Subcutaneous abdominal adipose tissue (tissue), 5 donors: ENCODE data around the gene ADRB2.
"Not testable (repeated sequence)": the region's sequence is repeated elsewhere in the genome, so short reads cannot be mapped to it uniquely, and the experiment has no call there.

Experiments used
- H3K27ac ChIP-seq: one replicate; pipeline ENCODE4 v1.7.0; 2013; ENCODE audit warnings: low read depth, mild to moderate bottlenecking, inconsistent platforms, low read length, moderate library complexity
- H3K27me3 ChIP-seq, 5 donors: one replicate each; pipeline ENCODE4 v1.7.0; 2013; ENCODE audit warnings: low read length in 5 of 5, inconsistent platforms in 1 of 5; ENCODE audit not compliant: control insufficient read depth in 5 of 5, insufficient read depth in 4 of 5
- H3K36me3 ChIP-seq, 5 donors: one replicate each; pipeline ENCODE4 v1.7.0; 2013; ENCODE audit warnings: low read length in 5 of 5; ENCODE audit not compliant: control insufficient read depth in 5 of 5, insufficient read depth in 5 of 5
- H3K4me1 ChIP-seq, 5 donors: one replicate each; pipeline ENCODE4 v1.7.0; 2013; ENCODE audit warnings: low read length in 5 of 5, mild to moderate bottlenecking in 3 of 5, moderate library complexity in 1 of 5; ENCODE audit not compliant: control insufficient read depth in 5 of 5, insufficient read depth in 5 of 5
- H3K4me3 ChIP-seq, 5 donors: one replicate each; pipeline ENCODE4 v1.7.0; 2013; ENCODE audit warnings: low read length in 5 of 5, low read depth in 1 of 5
- H3K9ac ChIP-seq, 5 donors: one replicate each; pipeline ENCODE4 v1.7.0; 2013; ENCODE audit warnings: low read length in 5 of 5, mild to moderate bottlenecking in 4 of 5, moderate library complexity in 3 of 5
- H3K9me3 ChIP-seq, 5 donors: one replicate each; pipeline ENCODE4 v1.7.0; 2013; ENCODE audit warnings: low read length in 5 of 5; ENCODE audit not compliant: control insufficient read depth in 5 of 5
- donor health status: healthy.
- donor health status: healthy.
- donor health status: healthy.
- donor health status: healthy.
- donor health status: healthy.

ADRB2 gene

GRCh38 chr5:148791696-148792095, 34.7 kb upstream of the ADRB2 start:
- Histone ChIP-seq H3K4me1 (peaks cover 0 to 14% (median 0%) of the 10 kb centered on the region in 5 donors), H3K9me3 (no peaks in the 10 kb centered on the region), H3K9ac (no peak overlapping the region), H3K4me3 (no peak overlapping the region), H3K36me3 (no peaks in the 10 kb centered on the region), H3K27me3 (no peaks in the 10 kb centered on the region), H3K27ac (no peak overlapping the region)

- Histone ChIP-seq H3K4me1 (peaks cover 0 to 14% (median 0%) of the 10 kb centered on the region in 5 donors), H3K9me3 (no peaks in the 10 kb centered on the region), H3K27me3 (no peaks in the 10 kb centered on the region), H3K9ac (no peak overlapping the region), H3K4me3 (no peak overlapping the region), H3K27ac (no peak overlapping the region), H3K36me3 (no peaks in the 10 kb centered on the region)
Measured at GRCh38 chr5:148792744-148793143, 33.7 kb upstream of the ADRB2 start.

GRCh38 chr5:148793261-148793660, 33.1 kb upstream of the ADRB2 start:
- no peak overlapping the region for H3K9ac ChIP-seq
- no peaks in the 10 kb centered on the region for H3K36me3 ChIP-seq
- no peak overlapping the region for H3K27ac ChIP-seq
- peaks cover 0 to 14% (median 0%) of the 10 kb centered on the region in 5 donors for H3K4me1 ChIP-seq
- H3K9me3 ChIP-seq: no peaks in the 10 kb centered on the region
- no peak overlapping the region for H3K4me3 ChIP-seq
- H3K27me3 ChIP-seq: no peaks in the 10 kb centered on the region

- no peaks in the 10 kb centered on the region for H3K27me3 ChIP-seq
- H3K27ac ChIP-seq: no peak overlapping the region
- H3K9ac ChIP-seq: no peak overlapping the region
- no peaks in the 10 kb centered on the region for H3K36me3 ChIP-seq
- H3K9me3 ChIP-seq: no peaks in the 10 kb centered on the region
- no peak overlapping the region for H3K4me3 ChIP-seq
- H3K4me1 ChIP-seq: peaks cover 0 to 14% (median 0%) of the 10 kb centered on the region in 5 donors
Measured at GRCh38 chr5:148794275-148794674, 32.1 kb upstream of the ADRB2 start.

GRCh38 chr5:148794729-148795561, 31.5 kb upstream of the ADRB2 start:
- no peaks in the 10 kb centered on the region for H3K9me3 ChIP-seq
- no peak overlapping the region for H3K27ac ChIP-seq
- H3K27me3 ChIP-seq: no peaks in the 10 kb centered on the region
- no peak overlapping the region for H3K9ac ChIP-seq
- H3K4me3 ChIP-seq: no peak overlapping the region
- H3K4me1 ChIP-seq: peaks cover 0 to 14% (median 0%) of the 10 kb centered on the region in 5 donors
- H3K36me3 ChIP-seq: no peaks in the 10 kb centered on the region

GRCh38 chr5:148796936-148797335, 29.5 kb upstream of the ADRB2 start:
- no peaks in the 10 kb centered on the region for H3K27me3 ChIP-seq
- H3K9me3 ChIP-seq: no peaks in the 10 kb centered on the region
- no peaks in the 10 kb centered on the region for H3K36me3 ChIP-seq
- H3K27ac ChIP-seq: no peak overlapping the region
- peaks cover 0 to 14% (median 0%) of the 10 kb centered on the region in 5 donors for H3K4me1 ChIP-seq
- no peak overlapping the region for H3K9ac ChIP-seq
- no peak overlapping the region for H3K4me3 ChIP-seq

- H3K36me3 ChIP-seq: no peaks in the 10 kb centered on the region
- no peak overlapping the region for H3K27ac ChIP-seq
- no peak overlapping the region for H3K9ac ChIP-seq
- H3K9me3 ChIP-seq: no peaks in the 10 kb centered on the region
- H3K27me3 ChIP-seq: no peaks in the 10 kb centered on the region
- no peak overlapping the region for H3K4me3 ChIP-seq
- peaks cover 0 to 10% (median 0%) of the 10 kb centered on the region in 5 donors for H3K4me1 ChIP-seq
Measured at GRCh38 chr5:148798786-148799185, 27.6 kb upstream of the ADRB2 start.

GRCh38 chr5:148799737-148800527, 26.5 kb upstream of the ADRB2 start:
- no peak overlapping the region for H3K9ac ChIP-seq
- H3K9me3 ChIP-seq: no peaks in the 10 kb centered on the region
- peaks cover 0 to 2% (median 0%) of the 10 kb centered on the region in 5 donors for H3K4me1 ChIP-seq
- H3K4me3 ChIP-seq: no peak overlapping the region
- no peak overlapping the region for H3K27ac ChIP-seq
- no peaks in the 10 kb centered on the region for H3K36me3 ChIP-seq
- H3K27me3 ChIP-seq: no peaks in the 10 kb centered on the region

- Histone ChIP-seq H3K4me3 (no peak overlapping the region), H3K36me3 (no peaks in the 10 kb centered on the region), H3K27ac (no peak overlapping the region), H3K9ac (no peak overlapping the region), H3K9me3 (no peaks in the 10 kb centered on the region), H3K4me1 (peaks cover 0 to 15% (median 10%) of the 10 kb centered on the region in 5 donors), H3K27me3 (no peaks in the 10 kb centered on the region)
Measured at GRCh38 chr5:148801682-148802276, 24.6 kb upstream of the ADRB2 start.

- H3K4me3 ChIP-seq, H3K9ac ChIP-seq, H3K27me3 ChIP-seq, H3K36me3 ChIP-seq, H3K27ac ChIP-seq, H3K9me3 ChIP-seq: not testable (repeated sequence)
- peaks cover 0 to 26% (median 14%) of the 10 kb centered on the region in 5 donors for H3K4me1 ChIP-seq
Measured at GRCh38 chr5:148803451-148803850, 23.0 kb upstream of the ADRB2 start.
